DND-41 (cell line): ENCODE results near the gene RAI1.

ENCODE experiments used
- ATAC-seq: fragments of 200-7000 bp; cut with Tn5 transposase; 3 replicates; pipeline ENCODE4 v1.9.1; 2021; ENCODE audit warnings: low read depth; ENCODE audit not compliant: insufficient read depth
- DNase-seq: peaks from one replicate; pipeline ENCODE4 v3.0.0-alpha.2; 2020
- H2AFZ ChIP-seq: 2 replicates; pipeline ENCODE4 v1.6.0; 2012; ENCODE audit warnings: low read depth, low read length
- H3K27ac ChIP-seq: 2 replicates; pipeline ENCODE4 v1.5.1; 2012; ENCODE audit warnings: low read length, inconsistent platforms
- H3K27me3 ChIP-seq: fragments of 200-600 bp; sonication (generic); 2 replicates; pipeline ENCODE4 v1.6.0; 2012; ENCODE audit warnings: low read length, mild to moderate bottlenecking, inconsistent platforms; ENCODE audit not compliant: insufficient read depth, poor library complexity
- H3K36me3 ChIP-seq: 2 replicates; pipeline ENCODE4 v1.5.1; 2012; ENCODE audit warnings: low read length, inconsistent platforms; ENCODE audit not compliant: insufficient read depth
- H3K4me1 ChIP-seq: 2 replicates; pipeline ENCODE4 v1.5.1; 2012; ENCODE audit warnings: mild to moderate bottlenecking, low read length; ENCODE audit not compliant: insufficient read depth
- H3K4me2 ChIP-seq: 2 replicates; pipeline ENCODE4 v1.6.0; 2012; ENCODE audit warnings: mild to moderate bottlenecking, moderate library complexity, low read length, inconsistent platforms; ENCODE audit not compliant: insufficient read depth
- H3K4me3 ChIP-seq, 2 experiments: fragments of 200-600 bp in 1 of 2; shearing (Covaris generic) in 1 of 2; 2 replicates each; pipeline ENCODE4 v1.5.1; 2012 to 2016; ENCODE audit warnings: inconsistent platforms in 2 of 2, low read length in 2 of 2, mild to moderate bottlenecking in 2 of 2, low read depth in 1 of 2, moderate library complexity in 1 of 2
- H3K79me2 ChIP-seq: 2 replicates; pipeline ENCODE4 v1.6.0; 2012; ENCODE audit warnings: low read length, inconsistent platforms; ENCODE audit not compliant: insufficient read depth
- H3K9ac ChIP-seq: 2 replicates; pipeline ENCODE4 v1.6.0; 2012; ENCODE audit warnings: low read depth, mild to moderate bottlenecking, inconsistent platforms, low read length, moderate library complexity
- H3K9me3 ChIP-seq: 2 replicates; pipeline ENCODE4 v1.5.1; 2012; ENCODE audit warnings: low read length, moderate library complexity, mild to moderate bottlenecking, inconsistent platforms; ENCODE audit not compliant: insufficient read depth, severe bottlenecking
- H4K20me1 ChIP-seq: 2 replicates; pipeline ENCODE4 v1.6.0; 2012; ENCODE audit warnings: low read length; ENCODE audit not compliant: insufficient read depth
- CTCF ChIP-seq: IDR thresholded peaks from 2 replicates; pipeline ENCODE4 v1.5.1; 2012; ENCODE audit warnings: borderline replicate concordance, low read length, moderate library complexity, mild to moderate bottlenecking; ENCODE audit not compliant: poor library complexity, severe bottlenecking; ENCODE audit errors: extremely low read depth
- EZH2 ChIP-seq: IDR thresholded peaks from 3 replicates; pipeline ENCODE4 v1.6.1; 2012; ENCODE audit warnings: borderline replicate concordance, low read depth, mild to moderate bottlenecking, moderate library complexity, low read length, inconsistent platforms; ENCODE audit not compliant: severe bottlenecking

Gene RAI1

DNA sequence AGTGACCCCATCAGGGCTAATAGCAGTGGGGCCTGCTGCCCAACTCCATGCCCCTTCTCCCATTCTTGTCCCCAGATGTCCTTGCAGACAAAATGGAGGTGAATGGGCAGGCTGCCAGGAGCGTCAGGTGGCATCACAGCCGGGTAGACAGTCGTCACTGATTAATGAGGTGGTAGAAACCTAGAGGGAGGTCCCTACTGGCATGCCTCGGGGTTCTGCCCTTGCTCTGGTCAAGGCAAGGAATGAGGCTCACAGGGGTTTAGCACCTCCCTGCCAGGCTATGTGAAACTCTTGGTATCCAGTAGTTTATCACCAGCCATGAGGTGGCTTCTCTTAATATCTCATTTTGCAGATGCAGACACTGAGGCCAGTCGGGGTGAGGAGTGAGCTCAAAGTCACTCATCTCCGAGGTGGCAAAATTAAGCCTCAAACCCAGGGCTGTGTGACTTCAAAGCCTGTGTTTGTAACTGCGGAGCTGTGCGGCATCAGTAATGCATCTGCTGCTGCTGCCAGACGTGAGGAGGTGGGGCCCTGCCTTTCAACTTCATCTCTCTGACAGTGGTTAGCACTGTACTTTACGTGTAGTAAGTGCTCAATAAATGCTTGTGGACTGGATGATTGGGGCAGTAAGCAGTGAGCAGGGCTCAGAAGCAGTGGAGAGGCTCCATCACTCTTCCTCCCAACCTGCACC, 21.3 kb downstream of the RAI1 start:
- Histone ChIP-seq H3K27ac (no peak overlapping the region), H3K9me3 (no peaks in the 10 kb centered on the region), H4K20me1 (peaks cover 95% of the 10 kb centered on the region), H3K4me2 (no peak overlapping the region), H3K9ac (no peak overlapping the region), H3K27me3 (no peaks in the 10 kb centered on the region), H3K4me1 (no peaks in the 10 kb centered on the region), H3K4me3 (no peak overlapping the region), H2AFZ (no peak overlapping the region), H3K79me2 (peaks cover 99% of the 10 kb centered on the region), H3K36me3 (peaks cover 33% of the 10 kb centered on the region)
- ATAC-seq, result no peak
- TF ChIP-seq EZH2 (no peak), CTCF (no peak)
- no peak for DNase-seq

- Histone ChIP-seq H3K36me3 (peaks cover 39% of the 10 kb centered on the region), H3K79me2 (peaks cover 99% of the 10 kb centered on the region), H3K4me2 (no peak overlapping the region), H4K20me1 (peaks cover 95% of the 10 kb centered on the region), H2AFZ (no peak overlapping the region), H3K27me3 (no peaks in the 10 kb centered on the region), H3K27ac (no peak overlapping the region), H3K9ac (no peak overlapping the region), H3K9me3 (no peaks in the 10 kb centered on the region), H3K4me1 (no peaks in the 10 kb centered on the region), H3K4me3 (no peak overlapping the region)
- DNase-seq, result no peak
- ATAC-seq, result no peak
- TF ChIP-seq EZH2 (no peak), CTCF (no peak)
These were observed 22.1 kb downstream of the RAI1 start for GRCh38 chr17:17703140-17703919.

DNA sequence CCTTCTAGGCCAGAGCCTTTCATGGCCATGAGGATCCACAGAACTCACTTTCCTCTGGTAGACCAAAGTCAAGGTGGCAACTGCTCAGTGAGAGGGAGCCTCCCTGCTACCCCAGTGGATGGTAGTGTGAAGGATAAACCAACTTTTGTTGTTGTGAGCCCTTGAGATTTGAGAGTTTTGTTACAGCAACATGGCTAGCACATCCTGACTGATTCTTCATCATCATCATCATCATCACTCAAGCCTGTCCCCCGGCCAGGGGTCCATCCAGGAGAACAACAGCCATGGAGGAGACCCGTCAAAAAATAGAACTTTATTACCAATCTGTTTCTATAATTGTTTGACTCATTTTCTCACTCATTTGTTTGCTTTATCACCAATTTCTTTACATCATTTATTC, 23.7 kb downstream of the RAI1 start:
- no peak overlapping the region for H3K4me3 ChIP-seq

More for the DNA sequence above, 23.7 kb downstream of the RAI1 start:
- ATAC-seq (no peak), DNase-seq (no peak)
- Histone ChIP-seq H3K9ac (no peak overlapping the region), H3K4me2 (no peak overlapping the region), H3K27me3 (no peaks in the 10 kb centered on the region), H3K79me2 (peaks cover 99% of the 10 kb centered on the region), H3K4me1 (no peaks in the 10 kb centered on the region), H3K27ac (no peak overlapping the region), H2AFZ (no peak overlapping the region), H3K9me3 (no peaks in the 10 kb centered on the region), H4K20me1 (peaks cover 96% of the 10 kb centered on the region), H3K36me3 (peaks cover 39% of the 10 kb centered on the region)
- TF ChIP-seq EZH2, result no peak
- no peak for TF ChIP-seq CTCF
